HG03469 (cell line): ENCODE data around the gene IQCB1.
"Not testable (repeated sequence)": the region's sequence is repeated elsewhere in the genome, so short reads cannot be mapped to it uniquely, and the experiment has no call there.

Experiments used
- ATAC-seq: cut with Tn5 transposase; IDR thresholded peaks from one replicate; pipeline ENCODE4 v1.9.1; 2021; ENCODE audit warnings: mild to moderate bottlenecking, moderate library complexity, moderate number of reproducible peaks; ENCODE audit not compliant: unreplicated experiment

The IQCB1 gene

DNA sequence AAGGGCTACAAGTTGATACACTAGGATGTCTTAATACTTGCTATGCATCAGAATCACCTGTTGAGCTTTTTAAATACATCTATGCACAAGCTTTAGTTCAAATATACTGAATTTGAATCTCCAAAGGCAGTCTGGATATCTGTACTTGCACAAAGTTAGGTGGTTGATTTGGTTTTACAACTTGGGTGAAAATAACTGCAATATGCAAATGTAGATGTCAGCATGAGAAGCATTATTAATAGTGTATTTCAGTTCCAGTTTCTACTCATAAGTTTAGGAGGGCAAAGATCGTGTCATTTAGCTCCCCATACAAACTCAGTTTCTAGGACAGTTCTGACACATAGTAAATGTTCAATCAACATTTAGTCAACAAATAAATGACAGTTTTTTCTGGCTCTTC lies 25.6 kb downstream of the IQCB1 start:
- peak; percentile 97 for ATAC-seq

DNA sequence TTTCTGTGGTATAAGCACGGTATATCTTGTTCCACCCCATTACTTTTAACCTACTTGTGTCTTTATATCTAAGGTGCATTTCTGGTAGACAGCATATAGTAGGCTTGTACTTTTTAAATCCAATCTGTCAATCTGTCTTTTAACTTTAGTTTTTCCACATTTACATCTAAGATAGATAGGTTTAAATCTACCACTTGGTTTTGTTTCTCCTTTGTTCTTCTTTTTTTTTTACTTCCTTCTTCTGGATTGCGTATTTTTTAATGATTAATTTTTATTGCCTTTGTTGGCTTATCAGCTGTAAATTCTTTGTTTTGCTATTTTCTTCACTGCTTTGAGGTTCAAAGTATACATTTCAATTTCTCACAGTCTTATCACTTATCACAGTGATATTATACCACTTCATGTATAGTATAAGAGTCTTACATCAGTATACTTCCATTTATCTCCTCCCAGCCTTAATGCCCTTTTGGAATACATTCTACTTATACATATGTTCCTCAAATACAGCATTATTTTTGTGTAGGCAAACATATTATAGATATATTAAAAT lies 31.0 kb downstream of the IQCB1 start:
- ATAC-seq, result no peak

DNA sequence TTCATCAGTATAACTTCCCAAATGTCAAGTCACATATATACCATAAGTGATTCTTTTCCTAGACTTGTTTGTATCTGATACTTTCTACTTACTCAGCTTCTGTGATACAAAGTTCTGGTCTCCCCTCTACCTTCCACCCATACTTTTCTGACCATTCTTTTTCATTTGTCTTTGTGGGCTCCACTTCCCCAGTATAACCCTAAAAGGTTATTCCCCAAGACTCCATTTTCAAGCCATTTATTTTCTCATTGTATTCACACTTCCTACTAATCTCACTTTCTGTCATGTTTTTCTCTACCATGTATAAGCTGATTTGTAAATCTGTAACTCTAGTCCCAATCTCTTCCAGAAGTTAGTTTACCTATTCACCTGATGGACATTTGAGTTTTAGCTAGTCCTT lies 34.0 kb downstream of the IQCB1 start:
- no peak for ATAC-seq

DNA sequence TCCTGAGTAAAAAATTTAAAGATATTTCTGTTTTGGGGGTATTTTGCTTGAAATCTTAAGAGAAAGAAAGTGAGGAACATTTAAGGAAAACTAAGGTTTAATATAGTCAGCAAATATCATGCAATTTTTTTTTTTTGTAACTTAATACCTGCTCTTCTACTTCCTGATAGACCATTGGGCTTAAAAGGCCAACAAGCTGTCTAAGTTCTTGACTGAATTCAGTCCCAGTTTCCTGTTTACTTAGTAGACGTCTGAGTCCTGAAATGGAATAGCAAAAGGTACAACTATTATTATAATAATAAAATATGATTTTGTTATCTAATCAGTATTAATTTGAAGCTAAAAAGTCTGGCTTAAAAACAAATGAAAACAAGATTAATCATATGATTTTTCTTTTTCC lies 37.9 kb downstream of the IQCB1 start:
- ATAC-seq, result no peak

DNA sequence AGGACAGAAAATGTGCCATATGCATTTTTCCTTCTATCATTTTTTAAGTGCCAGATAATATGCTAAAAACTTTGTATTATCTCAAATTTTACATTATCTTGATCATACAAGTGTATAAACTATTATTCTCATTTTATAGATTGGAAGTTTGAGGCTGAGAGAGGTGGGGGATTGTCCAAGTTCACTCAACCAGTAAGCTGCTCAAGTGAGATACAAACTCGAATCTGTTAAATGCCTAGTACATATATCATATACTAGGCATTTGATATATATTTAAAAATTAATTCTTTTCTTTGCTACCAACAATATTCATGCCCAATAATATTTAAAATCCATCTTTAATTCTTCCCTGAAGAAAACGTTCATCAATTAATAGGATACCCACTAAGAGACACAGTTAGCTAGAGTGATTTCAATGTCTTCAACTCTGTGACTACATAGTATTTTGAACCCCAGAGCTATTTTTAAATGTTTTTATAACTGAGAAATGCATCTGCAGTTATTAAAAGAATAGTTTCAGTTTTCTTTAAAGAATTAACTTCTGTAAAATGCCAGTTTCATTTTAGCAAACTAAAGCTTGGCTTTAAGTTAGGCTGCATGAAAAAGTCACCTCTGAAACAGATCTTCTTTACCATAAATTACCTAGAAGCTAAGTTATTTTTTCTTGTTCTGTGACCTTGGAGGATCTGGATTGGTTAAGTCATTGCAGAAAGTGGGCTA lies 40.4 kb downstream of the IQCB1 start:
- no peak for ATAC-seq

DNA sequence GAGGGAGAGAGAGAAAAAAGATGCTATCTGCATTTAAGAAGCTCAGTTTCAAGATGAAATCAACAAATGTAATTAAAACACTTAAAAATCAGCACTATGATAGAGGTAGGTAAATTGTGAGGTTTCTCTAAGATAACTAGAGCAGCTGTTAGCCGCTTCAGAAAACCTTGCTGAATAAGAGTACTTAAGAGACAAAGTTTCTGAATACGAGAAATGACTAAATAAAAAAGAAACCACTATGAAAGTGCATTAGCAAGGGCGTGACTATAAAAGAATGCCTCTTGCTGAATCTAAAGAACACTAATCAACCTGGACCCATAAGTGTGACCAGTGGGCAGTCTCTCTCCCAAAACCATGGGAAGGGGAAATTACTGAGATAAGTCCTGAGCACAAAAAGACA lies 41.8 kb downstream of the IQCB1 start:
- ATAC-seq, result no peak

DNA sequence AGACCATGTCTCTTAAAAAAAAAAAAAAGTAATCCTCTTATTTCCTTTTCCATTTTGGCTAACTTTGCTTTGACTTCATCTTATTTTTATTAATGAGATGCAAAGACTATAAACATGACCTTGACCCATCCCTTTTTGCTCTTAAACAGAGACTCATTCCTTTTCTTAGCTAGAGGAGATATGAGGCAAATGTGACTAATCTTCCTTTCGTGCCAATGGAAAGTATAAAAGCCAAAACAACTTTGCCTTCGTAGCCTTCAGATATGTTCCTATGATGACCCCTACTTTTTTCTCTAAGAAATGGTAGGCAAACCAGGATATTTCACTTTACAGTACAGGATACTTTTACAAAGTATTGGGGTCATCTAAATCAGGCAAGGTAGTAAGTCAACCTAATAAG lies 48.4 kb downstream of the IQCB1 start:
- ATAC-seq, result no peak

DNA sequence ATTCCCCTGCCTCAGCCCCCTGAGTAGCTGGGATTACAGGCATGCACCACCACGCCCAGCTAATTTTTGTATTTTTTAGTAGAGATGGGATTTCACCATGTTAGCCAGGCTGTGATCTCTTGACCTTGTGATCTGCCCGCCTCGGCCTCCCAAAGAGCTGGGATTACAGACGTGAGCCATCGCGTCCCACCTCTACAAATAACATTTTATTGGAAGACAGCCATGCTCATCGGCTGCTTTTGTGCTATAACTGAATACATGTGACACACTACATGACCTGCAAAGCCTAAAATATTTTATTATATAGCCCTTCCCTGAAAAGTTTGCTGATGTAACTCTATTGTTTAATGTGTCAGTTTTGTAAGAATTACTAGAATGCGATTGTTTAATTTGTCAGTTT lies 52.1 kb downstream of the IQCB1 start:
- not testable (repeated sequence) for ATAC-seq

DNA sequence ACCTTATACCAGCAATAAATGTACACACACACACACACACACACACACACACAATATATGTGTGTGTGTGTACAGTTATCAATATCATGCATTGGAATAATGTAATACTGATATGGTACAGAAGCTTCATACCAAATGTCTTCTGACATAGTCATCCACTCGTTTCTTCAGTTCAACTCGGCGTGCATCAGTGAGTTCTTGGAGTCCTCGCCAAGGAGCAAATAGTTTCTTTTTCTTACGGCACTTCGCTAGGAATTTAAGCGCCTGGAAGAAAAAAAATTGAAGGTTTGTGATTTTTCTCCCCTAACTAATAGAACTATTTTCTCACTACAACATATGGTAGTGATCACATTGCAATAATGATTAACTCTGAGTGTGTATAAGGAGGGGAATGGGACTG lies 53.2 kb downstream of the IQCB1 start:
- no peak for ATAC-seq

DNA sequence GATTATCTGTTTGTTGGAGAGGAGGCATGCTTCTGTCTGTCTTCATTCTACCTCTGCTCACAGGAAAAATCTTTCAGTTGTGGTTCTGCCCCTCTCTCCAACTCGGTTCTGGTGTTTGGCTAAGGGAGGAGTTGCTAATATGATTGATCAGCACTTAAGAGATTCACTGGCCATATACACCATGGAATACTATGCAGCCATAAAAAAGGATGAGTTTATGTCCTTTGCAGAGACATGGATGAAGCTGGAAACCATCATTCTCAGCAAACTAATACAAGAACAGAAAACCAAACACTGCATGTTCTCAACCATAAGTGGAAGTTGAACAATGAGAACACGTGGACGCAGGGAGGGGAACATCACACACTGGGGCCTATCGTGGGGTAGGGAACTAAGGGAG lies 59.8 kb downstream of the IQCB1 start:
- not testable (repeated sequence) for ATAC-seq

DNA sequence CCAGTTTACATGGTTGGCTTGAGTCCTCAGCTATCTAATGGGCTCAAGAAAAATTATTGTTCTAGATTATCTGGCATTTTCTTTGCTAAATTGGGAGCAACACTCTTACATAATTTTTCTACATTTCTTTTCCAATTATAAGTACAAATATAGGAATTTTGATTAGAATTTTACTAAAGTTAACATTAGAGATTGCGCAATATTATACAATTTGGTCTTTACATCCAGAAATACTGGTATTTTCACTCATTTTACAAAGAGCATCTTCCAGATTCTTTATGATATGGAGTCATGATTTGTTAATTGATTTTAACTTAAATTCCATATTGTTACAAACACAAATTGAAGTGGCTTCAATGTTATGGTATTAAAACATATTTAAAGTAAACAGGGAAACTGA lies 65.6 kb downstream of the IQCB1 start:
- ATAC-seq, result no peak

DNA sequence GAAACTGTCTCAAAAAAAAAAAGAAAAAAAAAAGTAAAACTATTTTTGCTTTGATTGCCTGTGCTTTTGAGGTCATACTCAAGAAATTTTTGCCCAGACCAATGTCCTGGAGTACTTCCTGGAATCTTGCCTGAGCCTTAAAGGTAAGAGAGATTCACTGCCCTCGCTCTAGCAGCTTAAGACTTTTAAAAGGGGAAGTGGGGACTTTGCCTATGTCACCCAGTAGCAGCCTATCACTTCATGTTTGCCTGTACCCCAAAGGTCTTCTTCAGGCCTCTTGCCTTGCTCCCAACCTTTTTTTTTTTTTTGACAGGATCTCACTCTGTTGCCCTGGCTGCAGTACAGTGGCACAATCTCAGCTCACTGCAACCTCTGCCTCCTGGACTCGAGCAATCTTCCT lies 66.4 kb downstream of the IQCB1 start:
- no peak for ATAC-seq

DNA sequence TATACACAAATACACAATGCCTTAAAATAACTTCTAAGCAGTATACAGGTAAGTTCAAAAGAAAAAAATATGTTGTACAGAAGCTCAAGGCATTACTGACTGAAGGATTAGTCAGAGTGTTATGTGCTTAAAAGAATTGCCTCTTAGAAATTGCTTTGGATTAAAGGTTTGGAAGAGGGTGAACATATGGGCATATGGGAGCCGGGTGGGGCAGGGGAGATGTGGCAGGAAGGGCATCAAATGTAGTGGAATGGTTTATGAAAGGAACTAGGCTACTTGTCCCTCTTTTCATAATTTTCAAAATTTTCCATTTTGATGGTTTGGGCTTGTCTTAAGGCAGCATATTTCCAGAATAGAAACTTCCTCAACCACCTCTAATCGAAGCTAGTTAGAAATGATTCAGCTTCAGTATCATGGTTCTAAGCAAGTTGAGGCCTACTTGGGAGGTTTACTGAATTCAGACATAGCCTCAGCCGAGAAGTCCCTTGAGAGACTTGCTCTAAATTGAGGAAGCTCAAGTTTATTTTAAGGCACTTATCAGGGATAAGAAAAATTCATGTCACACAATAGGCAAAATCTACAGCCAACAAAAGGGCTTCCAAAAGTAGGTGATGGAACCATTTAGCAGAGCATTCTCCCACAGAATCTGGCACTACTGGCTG lies 75.2 kb downstream of the IQCB1 start:
- ATAC-seq, result no peak

DNA sequence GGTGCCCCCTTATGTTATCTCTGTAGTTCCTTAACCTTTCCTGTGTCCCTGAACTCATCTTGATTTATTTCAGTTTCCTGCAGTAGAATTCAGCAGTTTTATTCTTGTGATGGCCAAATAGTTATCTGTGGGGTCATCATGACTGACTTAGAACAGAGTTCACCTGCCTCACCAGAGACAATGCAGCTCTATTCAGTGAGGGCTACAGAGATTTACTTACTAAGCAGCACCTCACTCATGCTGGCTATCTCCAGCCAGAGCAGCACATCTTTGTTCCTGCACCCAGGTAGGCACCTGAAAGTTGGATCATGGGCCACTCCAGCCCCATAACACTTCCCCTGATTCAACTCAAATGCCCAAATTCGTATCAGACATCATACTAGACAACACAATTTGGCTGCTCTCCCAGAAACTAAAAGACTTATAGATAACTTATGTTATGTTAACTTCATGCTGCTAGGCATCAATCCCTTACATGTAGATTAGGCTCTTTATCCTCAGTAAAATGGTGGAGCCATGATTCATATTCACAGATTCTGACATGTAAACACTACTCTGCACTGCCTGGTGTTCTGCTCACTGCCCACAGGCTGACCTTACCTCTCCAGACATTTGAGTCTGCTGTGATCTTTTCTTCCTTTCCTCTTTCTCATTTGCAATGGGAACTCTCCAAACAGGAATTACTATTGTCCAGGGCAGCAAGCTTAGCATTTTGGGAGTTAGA lies 76.0 kb downstream of the IQCB1 start:
- no peak for ATAC-seq

DNA sequence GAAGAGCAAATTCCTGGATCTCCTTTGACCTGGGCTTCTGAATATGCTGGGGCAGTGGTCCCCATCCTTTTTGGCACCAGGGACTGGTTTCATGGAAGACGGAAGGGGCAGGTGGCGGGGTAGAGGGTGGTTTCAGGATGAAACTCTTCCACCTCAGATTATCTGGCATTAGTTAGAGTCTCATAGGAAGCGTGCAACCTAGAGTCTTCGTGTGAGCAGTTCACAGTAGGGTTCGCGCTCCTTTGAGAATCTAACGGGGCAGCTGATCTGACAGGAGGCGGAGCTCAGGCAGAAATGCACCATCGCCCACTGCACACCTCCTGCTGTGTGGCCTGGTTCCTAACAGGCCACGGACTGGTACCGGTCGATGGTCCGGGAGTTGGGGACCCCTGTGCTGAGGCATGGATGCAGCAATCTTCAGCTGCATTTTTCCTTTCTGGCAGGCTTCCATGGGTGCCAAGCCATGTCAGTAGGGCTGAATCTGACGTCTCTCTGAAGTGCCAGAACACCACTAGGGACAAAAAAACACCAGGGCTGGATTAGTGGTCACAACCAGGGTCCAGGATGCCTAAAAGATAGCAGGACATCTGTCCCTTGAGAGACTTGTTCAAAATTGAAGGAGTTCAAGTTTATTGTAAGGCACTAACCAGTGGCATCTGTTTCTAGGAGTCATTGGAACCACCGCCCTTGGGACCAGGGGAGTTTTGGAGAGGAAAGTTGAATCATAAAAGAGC lies 76.9 kb downstream of the IQCB1 start:
- ATAC-seq, result no peak

DNA sequence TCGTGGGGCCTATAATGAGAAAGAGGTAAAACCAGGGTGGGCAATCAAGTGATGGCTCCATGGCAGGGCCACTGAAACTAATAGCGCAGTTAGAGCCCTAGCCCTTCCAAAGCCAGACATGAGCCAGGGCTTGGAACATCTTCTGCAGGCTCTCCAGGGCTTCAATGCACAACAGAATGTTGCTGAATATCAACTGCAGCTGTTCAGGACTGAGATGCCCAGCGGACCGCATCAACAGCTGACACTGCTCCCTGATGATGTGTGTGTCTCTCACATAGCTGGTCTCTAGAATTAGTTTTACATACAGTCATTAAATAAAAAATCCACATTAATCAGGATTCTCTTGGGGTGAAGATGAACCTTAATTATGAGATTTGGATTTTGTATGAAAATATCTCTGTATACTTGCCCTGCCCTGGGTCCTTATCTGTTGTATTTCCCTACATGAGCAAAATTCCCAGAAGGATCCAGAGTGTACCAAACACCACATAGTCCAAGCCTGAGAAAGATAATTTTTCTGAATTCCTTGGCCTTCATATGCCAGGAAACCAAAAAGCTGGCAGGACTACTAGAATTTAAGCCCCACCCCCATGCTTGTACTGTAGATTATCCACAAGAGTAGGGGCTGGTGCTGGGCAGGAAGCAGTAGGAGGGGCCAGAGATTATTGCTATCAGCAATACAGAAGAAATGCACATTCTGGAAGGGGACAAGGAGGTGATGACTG lies 77.6 kb downstream of the IQCB1 start:
- no peak for ATAC-seq

DNA sequence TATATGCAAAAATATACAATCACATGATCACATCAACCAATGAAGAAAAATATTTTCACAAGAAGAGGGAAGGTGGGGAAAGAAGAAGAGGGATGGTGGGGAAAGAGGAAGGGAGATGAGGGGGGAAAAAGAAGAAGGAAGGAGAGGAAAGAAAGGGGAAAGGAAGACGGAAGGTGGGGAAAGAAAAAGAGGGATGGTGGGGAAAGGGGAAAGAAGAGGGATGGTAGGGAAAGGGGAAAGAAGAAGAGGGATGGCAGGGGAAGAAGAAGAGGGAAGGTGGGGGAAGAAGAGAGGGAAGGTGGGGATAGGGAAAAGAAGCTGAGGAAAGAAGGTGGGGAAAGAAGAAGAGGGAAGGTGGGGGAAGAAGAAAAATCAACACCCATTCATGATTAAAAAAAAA lies 82.1 kb downstream of the IQCB1 start:
- ATAC-seq, result no peak

DNA sequence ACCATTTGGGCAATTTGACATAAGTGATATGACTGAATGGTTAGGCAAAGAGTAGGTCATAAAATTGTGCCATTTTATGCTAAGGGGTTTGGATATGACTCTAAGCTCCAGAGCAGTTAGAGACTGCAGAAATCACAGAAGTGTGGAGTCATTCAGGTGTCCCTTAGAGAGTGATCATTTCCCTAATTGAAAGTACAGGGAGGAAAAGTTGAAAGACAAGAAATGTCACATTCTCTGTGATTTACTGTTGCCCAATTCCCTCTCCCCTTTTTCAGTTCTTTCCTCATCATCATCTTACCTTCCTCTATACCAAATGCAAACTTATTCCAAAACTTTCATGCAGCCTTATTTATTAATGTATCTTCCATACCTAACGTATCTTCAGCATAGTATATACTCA lies 82.6 kb downstream of the IQCB1 start:
- ATAC-seq, result no peak

DNA sequence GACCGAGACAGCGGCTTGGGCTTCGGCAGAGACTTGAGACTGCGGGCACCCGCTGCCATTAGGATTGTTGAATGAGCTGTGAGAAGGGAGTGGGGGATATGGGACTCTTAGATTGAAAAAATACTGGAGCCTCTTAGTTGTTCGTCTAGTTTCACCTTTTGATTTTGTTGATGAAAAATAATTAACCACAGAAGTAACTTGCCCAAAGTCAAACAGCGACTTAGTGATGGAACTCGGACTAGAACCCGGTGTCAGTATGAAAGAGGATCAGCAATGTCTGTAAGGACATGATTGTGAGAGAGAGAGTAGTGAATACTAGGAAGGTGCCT lies 84.8 kb downstream of the IQCB1 start:
- no peak for ATAC-seq

DNA sequence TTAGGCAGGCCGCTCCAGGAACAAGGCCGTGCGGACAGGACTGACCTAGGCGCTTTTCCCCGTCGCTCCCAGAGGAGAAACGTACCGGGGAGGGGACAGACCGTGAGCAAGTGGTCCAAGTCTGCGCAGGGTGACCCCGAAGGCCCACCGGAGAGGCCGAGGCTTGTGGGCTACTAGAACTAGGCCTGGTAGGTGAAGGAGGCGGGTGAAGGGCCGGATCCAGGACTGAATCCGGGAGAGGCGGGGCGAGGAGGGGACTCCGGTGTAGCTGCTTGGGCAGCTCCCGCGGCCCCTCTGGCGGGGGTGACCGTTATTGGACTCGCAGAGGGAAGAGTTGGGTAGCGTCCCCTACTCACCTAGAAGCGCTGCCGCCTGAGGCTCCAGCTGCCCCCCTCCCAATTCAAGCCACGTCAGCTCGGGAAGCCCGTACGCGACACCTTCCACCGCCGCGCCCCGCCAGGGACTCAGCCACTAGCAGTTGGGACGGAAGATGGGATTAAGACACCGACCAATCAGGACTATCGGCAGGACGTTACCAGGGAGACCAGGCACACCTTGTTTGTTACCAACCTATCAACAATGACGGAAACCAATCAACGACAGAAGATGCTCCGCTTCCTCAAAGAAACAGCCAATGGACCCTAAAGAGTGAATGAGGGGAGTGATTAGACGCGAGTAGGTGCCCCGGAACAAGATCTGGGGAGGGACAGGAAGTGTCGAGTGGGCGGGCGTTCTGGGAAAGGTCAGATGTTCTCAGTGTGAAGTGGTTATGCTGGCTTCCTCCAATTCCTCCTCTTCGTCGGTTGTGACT lies 85.4 kb downstream of the IQCB1 start, which contains the start of gene GOLGB1:
TSS of gene GOLGB1 (minus strand) at position 466 of the 811 bp plus-strand sequence. CDS start 18,770 bp downstream, outside the sequence.
- ATAC-seq, result peak; percentile 98
